ENCODE data around the gene FOXC1.

FOXC1 gene

GRCh38 chr6:1600063-1600763, 9.5 kb upstream of the FOXC1 start:
- no peak for DNase-seq

GRCh38 chr6:1600764-1601157, 9.0 kb upstream of the FOXC1 start:
- DNase-seq = no peak

GRCh38 chr6:1601158-1602048, 8.3 kb upstream of the FOXC1 start:
- no peak for DNase-seq

GRCh38 chr6:1602049-1602713, 7.5 kb upstream of the FOXC1 start:
- DNase-seq = no peak

GRCh38 chr6:1603708-1604107, 6.0 kb upstream of the FOXC1 start:
- no peak for DNase-seq

GRCh38 chr6:1604158-1605003, 5.3 kb upstream of the FOXC1 start:
- peak; percentile 52 for DNase-seq

- no peak for DNase-seq
These were observed 4.5 kb upstream of the FOXC1 start for GRCh38 chr6:1605004-1605892.

GRCh38 chr6:1605893-1606779, 3.6 kb upstream of the FOXC1 start:
- DNase-seq = peak; percentile 46

GRCh38 chr6:1606780-1607515, 2.8 kb upstream of the FOXC1 start:
- no peak for DNase-seq

- no peak for DNase-seq
These were observed 2.0 kb upstream of the FOXC1 start for GRCh38 chr6:1607516-1608221.

- no peak for DNase-seq
These were observed 1.3 kb upstream of the FOXC1 start for GRCh38 chr6:1608222-1609040.

GRCh38 chr6:1609041-1609647, 571 bp upstream of the FOXC1 start:
- no peak for DNase-seq

GRCh38 chr6:1610497-1611321, 994 bp downstream of the FOXC1 start:
- no peak for DNase-seq

- DNase-seq = peak; percentile 57
These were observed 1.5 kb downstream of the FOXC1 start for GRCh38 chr6:1611322-1611571.

GRCh38 chr6:1611572-1612298, 2.0 kb downstream of the FOXC1 start:
- DNase-seq = peak; percentile 39

GRCh38 chr6:1612299-1612973, 2.7 kb downstream of the FOXC1 start:
- no peak for DNase-seq

Data from fibroblast of skin of scalp (primary cell).